Endothelial cell of umbilical vein (primary cell): ENCODE results near the gene PROZ. TPM values are rescaled to one million over a fixed set of nuclear protein-coding genes. Genes with fewer than 3 reads are reported as not detected.

Experiments
- BruUV-seq: library from RNA; stranded (reverse); fragments of 400-500 nt; replicated peaks from 2 replicates; lab custom pipeline; 2021; lab: Mats Ljungman, UMichigan
- CTCF ChIA-PET: fragments of 300-600, 350-600 bp; sonication (Branson Sonifier 250); formaldehyde crosslinking; loops from one replicate; lab custom pipeline; 2021; ENCODE audit warnings: antibody characterized with exemption, inconsistent platforms; lab: Charles Lee
- POLR2A ChIA-PET: fragments of 300-600, 350-600 bp; sonication (Branson Sonifier 250); formaldehyde crosslinking; loops from one replicate; lab custom pipeline; 2021; ENCODE audit warnings: antibody characterized with exemption, inconsistent platforms; lab: Charles Lee
- DNase-seq: peaks from one replicate; pipeline ENCODE4 v3.0.0-alpha.2; 2011; ENCODE audit warnings: low read depth, low spot score
- FAIRE-seq: peaks from 2 replicates; lab custom pipeline; 2011; peaks lifted over from hg19 to GRCh38; lab: Jason Lieb, UNC
- H2AFZ ChIP-seq: 2 replicates; pipeline ENCODE4 v1.6.0; 2012; ENCODE audit warnings: low read depth, low read length, control low read depth, inconsistent platforms
- H3K27ac ChIP-seq: 2 replicates; pipeline ENCODE4 v1.5.1; 2011; ENCODE audit warnings: low read depth, mild to moderate bottlenecking, control low read depth, low read length, moderate library complexity; ENCODE audit not compliant: insufficient read depth
- H3K27me3 ChIP-seq, 2 experiments: 2 replicates each; pipeline versions ENCODE4 v1.6.0 to v1.6.1; 2011; ENCODE audit warnings: low read length in 2 of 2, mixed read lengths in 1 of 2; ENCODE audit not compliant: control insufficient read depth in 2 of 2, insufficient read depth in 2 of 2
- H3K36me3 ChIP-seq, 2 experiments: 2 replicates in 1 of 2; 3 replicates in 1 of 2; pipeline ENCODE4 v1.5.1; 2011; ENCODE audit warnings: low read length in 2 of 2, mild to moderate bottlenecking in 1 of 2, moderate library complexity in 1 of 2; ENCODE audit not compliant: control insufficient read depth in 2 of 2, insufficient read depth in 2 of 2; ENCODE audit errors: extremely low read depth in 1 of 2
- H3K4me1 ChIP-seq: 3 replicates; pipeline ENCODE4 v1.5.1; 2011; ENCODE audit warnings: mild to moderate bottlenecking, low read length; ENCODE audit not compliant: control insufficient read depth, insufficient read depth; ENCODE audit errors: extremely low read depth
- H3K4me2 ChIP-seq: 2 replicates; pipeline ENCODE4 v1.6.1; 2011; ENCODE audit warnings: low read length, control low read depth, mixed read lengths; ENCODE audit not compliant: insufficient read depth
- H3K4me3 ChIP-seq, 3 experiments: fragments of 200-600 bp in 1 of 3; sonication (generic), shearing (Covaris generic) in 1 of 3; replicated peaks in 1 of 3; 2 replicates each; pipeline ENCODE4 v1.5.1; 2011 to 2016; ENCODE audit warnings: control low read depth in 3 of 3, low read length in 3 of 3, mild to moderate bottlenecking in 2 of 3, inconsistent platforms in 1 of 3, low read depth in 1 of 3, moderate library complexity in 1 of 3; ENCODE audit not compliant: insufficient read depth in 1 of 3
- H3K79me2 ChIP-seq: 2 replicates; pipeline ENCODE4 v1.6.0; 2012; ENCODE audit warnings: low read length, inconsistent platforms; ENCODE audit not compliant: control insufficient read depth, insufficient read depth
- H3K9ac ChIP-seq: replicated peaks from 2 replicates; pipeline ENCODE3; 2011; ENCODE audit warnings: low read length, control low read depth; ENCODE audit not compliant: insufficient read depth; ENCODE audit errors: extremely low read depth
- H3K9me1 ChIP-seq: replicated peaks from 3 replicates; pipeline ENCODE4 v1.6.0; 2011; ENCODE audit warnings: mild to moderate bottlenecking, low read length; ENCODE audit not compliant: control insufficient read depth, insufficient read depth; ENCODE audit errors: extremely low read depth
- H3K9me3 ChIP-seq: replicated peaks from 2 replicates; pipeline ENCODE4 v1.5.1; 2012; ENCODE audit warnings: low read length, inconsistent platforms; ENCODE audit not compliant: control insufficient read depth, insufficient read depth
- H4K20me1 ChIP-seq: replicated peaks from 2 replicates; pipeline ENCODE3; 2011; ENCODE audit warnings: mild to moderate bottlenecking, low read length; ENCODE audit not compliant: control insufficient read depth, insufficient read depth; ENCODE audit errors: extremely low read depth
- CTCF ChIP-seq, 2 donors: IDR thresholded peaks; 1 replicate in 1 of 2; 2 replicates in 1 of 2; pipeline ENCODE4 v1.5.1; 2011; ENCODE audit warnings: low read length in 2 of 2, mild to moderate bottlenecking in 2 of 2, moderate library complexity in 2 of 2, control low read depth in 1 of 2, inconsistent platforms in 1 of 2, low read depth in 1 of 2; ENCODE audit not compliant: insufficient read depth in 1 of 2; ENCODE audit errors: extremely low read depth in 1 of 2
- EZH2 ChIP-seq: IDR thresholded peaks from 2 replicates; pipeline ENCODE4 v1.6.1; 2012; ENCODE audit warnings: borderline replicate concordance, low read depth, mild to moderate bottlenecking, moderate library complexity, low read length, inconsistent platforms; ENCODE audit not compliant: severe bottlenecking
- FOS ChIP-seq: IDR thresholded peaks from 2 replicates; pipeline ENCODE4 v1.6.1; 2011; ENCODE audit warnings: mild to moderate bottlenecking, low read length, moderate library complexity, borderline replicate concordance; ENCODE audit not compliant: insufficient read depth
- GATA2 ChIP-seq: IDR thresholded peaks from 2 replicates; pipeline ENCODE4 v1.7.0; 2011; ENCODE audit warnings: low read depth, mild to moderate bottlenecking, moderate library complexity, mixed read lengths, low read length; ENCODE audit not compliant: insufficient read length, insufficient read depth
- JUN ChIP-seq: IDR thresholded peaks from 2 replicates; pipeline ENCODE4 v1.6.1; 2011; ENCODE audit warnings: borderline replicate concordance, low read depth; ENCODE audit not compliant: insufficient read length, insufficient read depth
- MAX ChIP-seq: IDR thresholded peaks from 2 replicates; pipeline ENCODE4 v1.6.1; 2011; ENCODE audit not compliant: insufficient read depth, insufficient read length
- MYC ChIP-seq: IDR thresholded peaks from one replicate; pipeline ENCODE4 v1.6.1; 2011; ENCODE audit warnings: mild to moderate bottlenecking, low read depth, low read length
- POLR2A ChIP-seq: IDR thresholded peaks from 2 replicates; pipeline ENCODE4 v1.6.1; 2012; ENCODE audit warnings: low read depth, mild to moderate bottlenecking, control low read depth, low read length
- POLR2AphosphoS5 ChIP-seq: IDR thresholded peaks from 2 replicates; pipeline ENCODE4 v1.6.1; 2012; ENCODE audit warnings: low read depth, mild to moderate bottlenecking, control low read depth, low read length, moderate library complexity; ENCODE audit not compliant: insufficient read depth
- dilution Hi-C: fragments of 300-500 bp; cut with MboI; formaldehyde crosslinking; loops from one replicate; pipeline ENCODE4 v1.15.0; 2019; ENCODE audit warnings: low sequenced_read_pairs; ENCODE audit not compliant: extremely low pct_ligation_motif_present
- intact Hi-C: fragments of 100-400 bp; cut with micrococcal nuclease; formaldehyde crosslinking; loops from one replicate; pipeline ENCODE4 v1.10.0; 2022
- polyA plus RNA-seq, 4 experiments: library from polyadenylated mRNA; depleted of rRNA in 3 of 4; stranded (reverse) in 3 of 4; unstranded in 1 of 4; fragments of >200 nt; gene quantifications; 2 replicates each; pipeline versions ENCODE4 v1.2.1 to v1.2.3, GENCODE V29; 2011 to 2012; ENCODE audit warnings: missing spikeins in 1 of 4
- total RNA-seq: library from RNA; stranded (reverse); gene quantifications from 2 replicates; pipeline ENCODE4 v1.2.3, GENCODE V29; 2021

Gene PROZ
- total and polyA plus RNA-seq, 2 donors (not counting 3 experiments of a cell fraction or from before 2014, with no cell fraction given) = not detected

GRCh38 chr13:113141601-113141970 is 16.9 kb upstream of the PROZ start:
- BruUV-seq = no TSS peak
- FAIRE-seq = no peak
- POLR2A ChIA-PET = no interaction called here

More at GRCh38 chr13:113141601-113141970, 16.9 kb upstream of the PROZ start:
- intact Hi-C loops (no loop called here), dilution Hi-C loops (no loop called here)
- no peak overlapping the region for H3K9ac ChIP-seq
- H3K4me1 ChIP-seq = no peaks in the 10 kb centered on the region
- no peaks in the 10 kb centered on the region for H3K9me3 ChIP-seq
- peaks cover 9% of the 10 kb centered on the region in 2 experiments for H3K27me3 ChIP-seq
- no peaks in the 10 kb centered on the region for H3K36me3 ChIP-seq
- no peak overlapping the region for H2AFZ ChIP-seq
- no peak for DNase-seq
- H3K4me3 ChIP-seq = no peak overlapping the region
- no peak for TF ChIP-seq MAX
- TF ChIP-seq POLR2A = no peak
- TF ChIP-seq EZH2 = no peak
- no peak for TF ChIP-seq POLR2AphosphoS5
- TF ChIP-seq GATA2 = no peak
- no peak for TF ChIP-seq FOS
- no peak for TF ChIP-seq JUN
- no peak for TF ChIP-seq CTCF (IDR thresholded peaks at IDR 0.05; ENCODE audit: extremely low read depth in 1 of 2, insufficient read depth in 1 of 2, low read depth in 1 of 2, low read length in 2 of 2)
- TF ChIP-seq MYC = no peak
- no peak overlapping the region for H3K27ac ChIP-seq
- CTCF ChIA-PET = no interaction called here
- H3K4me2 ChIP-seq = no peak overlapping the region
- H3K9me1 ChIP-seq = no peaks in the 10 kb centered on the region
- H4K20me1 ChIP-seq = no peaks in the 10 kb centered on the region
- H3K79me2 ChIP-seq = no peaks in the 10 kb centered on the region
